ENCODE results near the gene FASLG.

The FASLG gene

GRCh38 chr1:172663732-172664131 is 4.8 kb downstream of the FASLG start:
- DNase-seq (ENCODE audit: extremely low read depth, low read depth) = no peak
- no peak for TF ChIP-seq CTCF (IDR thresholded peaks at IDR 0.05; ENCODE audit: low read depth, low read length, missing control alignments)

DNA sequence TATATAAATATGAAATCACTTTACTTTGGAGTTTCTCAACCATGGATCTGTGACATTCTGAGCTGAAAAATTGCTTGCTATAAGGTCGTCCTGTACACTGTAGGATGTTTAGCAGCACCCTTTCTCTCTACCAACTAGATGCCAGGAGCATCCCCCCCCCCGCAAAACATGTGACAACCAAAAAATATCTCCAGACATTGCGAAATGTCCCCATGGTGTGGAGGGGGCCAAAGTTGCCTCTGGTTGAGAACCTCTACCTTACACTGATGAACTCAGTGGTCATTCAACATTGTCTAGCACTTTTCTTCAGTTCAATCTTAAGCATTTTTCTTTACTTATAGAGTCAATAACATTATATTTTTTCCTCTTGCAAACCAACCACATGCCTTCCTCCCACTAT is 9.2 kb downstream of the FASLG start:
- DNase-seq (ENCODE audit: extremely low read depth, low read depth) = no peak
- no peak for TF ChIP-seq CTCF (IDR thresholded peaks at IDR 0.05; ENCODE audit: low read depth, low read length, missing control alignments)
- no peak overlapping the region for H3K4me3 ChIP-seq (replicated peaks; ENCODE audit: low read depth, low read length)

More at GRCh38 chr1:172663732-172664131, 4.8 kb downstream of the FASLG start:
- H3K4me3 ChIP-seq (replicated peaks; ENCODE audit: low read depth, low read length) = no peak overlapping the region

DNA sequence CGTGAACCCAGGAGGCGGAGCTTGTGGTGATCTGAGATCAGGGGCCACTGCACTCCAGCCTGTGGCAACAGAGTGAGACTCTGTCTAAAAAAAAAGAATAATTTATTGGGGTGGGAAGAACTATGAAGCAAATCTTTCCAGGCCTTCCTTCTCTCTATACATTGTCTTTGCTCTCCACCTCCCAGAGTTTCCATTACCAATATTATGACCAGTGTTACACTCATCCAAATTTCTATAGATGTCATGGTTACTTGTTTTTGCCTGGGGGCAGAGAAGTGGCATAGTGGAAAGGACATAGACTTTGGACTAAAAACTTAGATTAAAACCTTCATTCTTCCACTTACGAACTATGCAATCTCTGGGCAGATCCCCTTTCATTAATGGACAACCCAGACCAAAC is 10.1 kb downstream of the FASLG start:
- DNase-seq (ENCODE audit: extremely low read depth, low read depth) = no peak
- TF ChIP-seq CTCF (IDR thresholded peaks at IDR 0.05; ENCODE audit: low read depth, low read length, missing control alignments) = no peak
- no peak overlapping the region for H3K4me3 ChIP-seq (replicated peaks; ENCODE audit: low read depth, low read length)

- TF ChIP-seq CTCF (IDR thresholded peaks at IDR 0.05; ENCODE audit: low read depth, low read length, missing control alignments) = no peak
- no peak for DNase-seq (ENCODE audit: extremely low read depth, low read depth)
- H3K4me3 ChIP-seq (replicated peaks; ENCODE audit: low read depth, low read length) = no peak overlapping the region
These were observed 11.4 kb downstream of the FASLG start for GRCh38 chr1:172670316-172670715.

GRCh38 chr1:172670791-172671190 is 11.9 kb downstream of the FASLG start:
- TF ChIP-seq CTCF (IDR thresholded peaks at IDR 0.05; ENCODE audit: low read depth, low read length, missing control alignments) = no peak
- no peak overlapping the region for H3K4me3 ChIP-seq (replicated peaks; ENCODE audit: low read depth, low read length)
- no peak for DNase-seq (ENCODE audit: extremely low read depth, low read depth)

DNA sequence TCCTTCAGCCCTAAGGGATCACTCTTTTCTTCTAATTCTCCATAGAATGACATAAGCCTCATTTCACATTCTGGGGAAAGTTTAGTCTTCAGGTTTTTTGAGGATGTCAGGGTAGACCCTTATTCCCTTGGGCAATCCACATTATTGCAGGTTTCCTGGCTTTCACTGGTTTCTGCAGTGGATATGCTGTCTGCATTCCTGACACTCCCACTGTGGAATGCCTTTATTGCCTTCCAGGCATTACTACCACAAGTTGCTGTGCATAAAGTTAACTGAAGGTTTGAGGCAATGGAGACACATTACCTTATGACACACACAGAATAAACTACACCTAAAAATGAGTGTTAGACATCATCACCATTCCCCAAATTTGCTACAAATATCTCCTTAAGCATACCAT is 12.7 kb downstream of the FASLG start:
- no peak for DNase-seq (ENCODE audit: extremely low read depth, low read depth)
- H3K4me3 ChIP-seq (replicated peaks; ENCODE audit: low read depth, low read length) = no peak overlapping the region
- TF ChIP-seq CTCF (IDR thresholded peaks at IDR 0.05; ENCODE audit: low read depth, low read length, missing control alignments) = no peak

DNA sequence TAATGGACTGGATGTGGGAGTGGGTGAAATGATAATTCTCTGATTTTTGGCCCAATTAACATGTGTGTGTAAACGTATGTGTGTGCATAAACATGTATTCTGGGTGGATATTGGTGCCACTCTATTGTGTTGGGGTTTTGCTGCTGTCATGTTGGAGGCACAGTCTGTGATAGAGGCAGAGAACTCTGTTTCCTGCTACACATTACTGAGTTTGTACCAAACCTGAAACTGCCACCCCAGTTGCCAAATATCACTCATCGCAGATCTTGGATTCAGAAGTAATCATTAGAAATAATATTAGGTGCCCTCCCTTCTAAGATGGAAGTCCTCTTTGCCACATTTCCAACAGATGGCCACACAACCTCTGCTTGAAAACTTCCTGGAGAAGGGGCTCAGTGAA is 13.8 kb downstream of the FASLG start:
- TF ChIP-seq CTCF (IDR thresholded peaks at IDR 0.05; ENCODE audit: low read depth, low read length, missing control alignments) = no peak
- no peak for DNase-seq (ENCODE audit: extremely low read depth, low read depth)
- H3K4me3 ChIP-seq (replicated peaks; ENCODE audit: low read depth, low read length) = no peak overlapping the region

Measured in HFF-Myc (cell line).